Measurements from ENCODE around the gene LIPC. TPM values are rescaled to one million over a fixed set of nuclear protein-coding genes. Genes with fewer than 3 reads are reported as not detected.

The LIPC gene
- total and polyA plus RNA-seq, 2 of the 4 experiments (the other 2 are of a cell fraction) = 0.07 TPM; not detected in 1

- no peaks in the 10 kb centered on the region for H3K27me3 ChIP-seq (ENCODE audit: control insufficient read depth, insufficient read depth, low read length)
- no TSS peak for BruUV-seq (replicated peaks)
- DNase-seq = no peak
- WGBS, 2 experiments (ENCODE audit: extremely low coverage in 2 of 2, insufficient read length in 1 of 2) = no CpG with 5 or more reads among the region's 4 CpGs
- H4K5ac ChIP-seq (ENCODE audit: low read depth, low read length) = no peak overlapping the region
- ChIA-PET CTCF (no interaction called here), POLR2A (ENCODE audit: unreplicated experiment) (no interaction called here)
- no peak overlapping the region for H3K56ac ChIP-seq (ENCODE audit: extremely low read depth, insufficient read depth, low read length)
- H3K4ac ChIP-seq (ENCODE audit: low read depth, low read length) = no peak overlapping the region
- H2AK5ac ChIP-seq (ENCODE audit: low read depth, low read length) = no peak overlapping the region
- H3K27ac ChIP-seq (ENCODE audit: insufficient read depth, low read length) = no peak overlapping the region
- H2BK15ac ChIP-seq (ENCODE audit: low read depth, low read length) = no peak overlapping the region
- ATAC-seq (ENCODE audit: low read depth) = no peak
- H4K8ac ChIP-seq (ENCODE audit: low read depth in 2 of 2, low read length in 2 of 2) = no peak overlapping the region
- H2BK20ac ChIP-seq (ENCODE audit: low read depth, low read length) = no peak overlapping the region
- in situ Hi-C loops (cut with MboI; ENCODE audit: low sequenced_read_pairs) (no loop called here), dilution Hi-C loops (cut with HindIII; ENCODE audit: low sequenced_read_pairs, unreplicated experiment) (no loop called here), intact Hi-C loops (cut with micrococcal nuclease) (no loop called here)
- H2BK5ac ChIP-seq (ENCODE audit: low read depth, low read length, poor library complexity, severe bottlenecking) = no peak overlapping the region
- no peak overlapping the region for H3K4me2 ChIP-seq (ENCODE audit: low read depth, low read length)
- H3K79me1 ChIP-seq (ENCODE audit: low read depth in 1 of 2, low read length in 2 of 2) = no peaks in the 10 kb centered on the region
- H3K4me3 ChIP-seq (ENCODE audit: insufficient read depth, low read depth, low read length) = no peak overlapping the region
- H3K4me1 ChIP-seq (ENCODE audit: control insufficient read depth, insufficient read depth, low read length) = no peaks in the 10 kb centered on the region
- no peak overlapping the region for H4K91ac ChIP-seq (ENCODE audit: insufficient read depth, low read depth, low read length)
- no peak for TF ChIP-seq BHLHE40 (IDR thresholded peaks at IDR 0.05; ENCODE audit: low read depth, low read length)
- no peak for TF ChIP-seq MAZ (IDR thresholded peaks at IDR 0.05; ENCODE audit: borderline replicate concordance, low read depth, low read length)
- no peak for TF ChIP-seq ELK1 (IDR thresholded peaks at IDR 0.05; ENCODE audit: borderline replicate concordance, low read depth, low read length)
- TF ChIP-seq MAFK (IDR thresholded peaks at IDR 0.05; ENCODE audit: low read depth, low read length) = no peak
- no peak for TF ChIP-seq FOS (IDR thresholded peaks at IDR 0.05; ENCODE audit: low read depth, low read length)
- no peak for TF ChIP-seq CTCF (conservative IDR thresholded peaks at IDR 0.05; ENCODE audit: low read depth, low read length)
- TF ChIP-seq RAD21 (IDR thresholded peaks at IDR 0.05; ENCODE audit: low read length) = no peak
- TF ChIP-seq SMC3 (IDR thresholded peaks at IDR 0.05; ENCODE audit: low read depth, low read length) = no peak
- TF ChIP-seq RCOR1 (IDR thresholded peaks at IDR 0.05; ENCODE audit: insufficient replicate concordance, low read length) = no peak
- no peak for TF ChIP-seq NFE2L2 (IDR thresholded peaks at IDR 0.05; ENCODE audit: low read depth, low read length)
- TF ChIP-seq MXI1 (IDR thresholded peaks at IDR 0.05; ENCODE audit: borderline replicate concordance, low read depth, low read length) = no peak
- TF ChIP-seq RFX5 (IDR thresholded peaks at IDR 0.05; ENCODE audit: low read depth, low read length) = no peak
- TF ChIP-seq CHD1 (IDR thresholded peaks at IDR 0.05; ENCODE audit: low read depth, low read length) = no peak
- TF ChIP-seq POLR2A (IDR thresholded peaks at IDR 0.05; ENCODE audit: low read depth, low read length) = no peak
- no peak overlapping the region for H2AK9ac ChIP-seq (replicated peaks; ENCODE audit: low read depth, low read length, poor library complexity)
- H4K20me1 ChIP-seq (ENCODE audit: insufficient read depth, low read length) = no peaks in the 10 kb centered on the region
- no peak overlapping the region for H3K14ac ChIP-seq (replicated peaks; ENCODE audit: low read depth, low read length)
- H3K23ac ChIP-seq (ENCODE audit: low read depth, low read length) = no peak overlapping the region
- no peaks in the 10 kb centered on the region for H3K36me3 ChIP-seq (ENCODE audit: control insufficient read depth, insufficient read depth, low read length)
- no peak overlapping the region for H3K18ac ChIP-seq (ENCODE audit: low read depth, low read length)
- H2AFZ ChIP-seq (replicated peaks; ENCODE audit: low read length, poor library complexity) = no peak overlapping the region
- H2BK120ac ChIP-seq (ENCODE audit: low read depth, low read length) = no peak overlapping the region
- H3K9me3 ChIP-seq (ENCODE audit: control insufficient read depth, insufficient read depth, low read length) = no peaks in the 10 kb centered on the region; the same call in 1 of the 2 replicates
- H3K9me1 ChIP-seq (ENCODE audit: insufficient read depth, low read length) = no peaks in the 10 kb centered on the region
- H3K9ac ChIP-seq (ENCODE audit: low read depth, low read length) = no peak overlapping the region
These were observed 142.8 kb downstream of the LIPC start for GRCh38 chr15:58574631-58575030.

Measured in IMR-90 (cell line).